GM03348 (cell line): Measurements from ENCODE around the gene PHYHD1.

Experiments
- DNase-seq: peaks from one replicate; pipeline ENCODE4 v3.0.0; 2012; ENCODE audit warnings: low spot score

Gene PHYHD1

GRCh38 chr9:128901379-128901778 lies 19.4 kb upstream of the PHYHD1 start:
- DNase-seq: no peak

DNA sequence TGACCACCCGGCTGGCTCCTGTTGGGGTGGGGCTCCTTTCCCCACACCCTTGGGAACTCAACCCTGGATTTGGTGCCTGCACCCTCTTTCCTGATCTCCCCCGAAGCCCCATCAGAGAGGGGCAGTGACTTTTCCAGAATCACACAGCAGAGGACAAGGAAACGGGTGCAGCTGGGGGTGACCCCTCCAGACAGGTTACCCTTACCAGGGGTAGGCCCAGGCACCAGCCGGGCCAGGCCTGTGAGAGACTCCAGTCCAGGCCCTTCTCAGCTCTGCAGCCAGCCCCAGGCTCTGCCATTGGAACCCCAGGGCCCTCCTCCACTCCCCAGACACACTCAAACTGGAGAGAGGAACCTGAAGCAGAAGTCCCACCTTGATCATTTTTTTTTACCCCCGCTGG lies 19.0 kb upstream of the PHYHD1 start:
- no peak for DNase-seq

DNA sequence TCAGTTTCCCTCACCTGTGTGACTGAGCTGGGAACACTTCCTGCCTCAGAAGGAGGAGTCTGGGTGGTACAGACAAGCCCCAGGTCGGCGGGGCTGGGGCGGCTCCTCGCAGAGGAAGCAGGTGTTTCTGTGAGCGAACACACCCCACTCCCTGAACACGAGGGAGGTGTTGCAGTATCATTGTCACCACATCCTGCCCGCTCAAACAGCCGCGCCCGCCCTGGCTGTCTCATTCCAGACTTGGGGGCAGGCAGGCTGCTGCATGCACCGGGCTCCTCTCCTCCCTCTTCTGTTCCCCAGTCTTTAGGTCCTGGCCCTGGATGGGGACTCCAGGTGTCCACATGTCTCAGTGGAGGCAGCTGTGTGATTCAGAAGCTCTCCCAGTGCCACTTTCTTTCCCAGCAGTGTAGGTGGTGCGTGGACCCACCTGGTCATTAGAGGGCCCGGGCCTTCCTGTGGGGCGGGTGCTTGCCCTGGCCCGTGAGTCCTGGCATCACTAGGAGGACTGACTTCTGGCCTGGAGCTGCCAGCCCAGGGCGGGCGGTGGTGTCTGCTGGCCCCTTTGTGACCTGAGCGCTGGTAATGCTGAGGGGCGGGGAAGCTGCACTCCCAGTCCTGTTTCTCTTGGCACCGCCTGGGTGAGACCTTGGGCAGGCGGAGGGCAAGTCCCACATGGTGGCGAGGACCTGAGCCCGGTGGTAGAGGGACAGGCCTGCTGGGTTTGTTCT lies 18.3 kb upstream of the PHYHD1 start:
- no peak for DNase-seq

- DNase-seq: no peak
These were observed 17.7 kb upstream of the PHYHD1 start for GRCh38 chr9:128903079-128903461.

- DNase-seq: no peak
These were observed 16.7 kb upstream of the PHYHD1 start for GRCh38 chr9:128903871-128904620.

DNA sequence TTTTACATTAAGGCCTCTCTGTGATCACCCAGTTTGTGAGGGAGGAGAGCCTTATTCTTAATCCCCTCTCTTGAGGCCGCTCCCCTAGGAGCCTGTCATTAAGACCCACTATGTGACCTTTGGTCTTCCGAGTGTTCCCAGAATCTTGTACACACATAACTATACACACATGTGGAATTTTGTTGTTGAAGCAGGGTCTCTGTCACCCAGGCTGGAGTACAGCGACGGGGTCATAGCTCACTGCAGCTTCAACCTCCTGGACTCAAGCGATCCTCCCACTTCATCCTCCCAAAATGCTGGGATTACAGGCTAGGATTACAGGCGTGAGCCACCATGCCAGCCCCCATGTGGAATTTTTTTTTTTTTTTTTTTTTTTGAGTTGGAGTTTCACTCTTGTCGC lies 14.8 kb upstream of the PHYHD1 start:
- DNase-seq: no peak

DNA sequence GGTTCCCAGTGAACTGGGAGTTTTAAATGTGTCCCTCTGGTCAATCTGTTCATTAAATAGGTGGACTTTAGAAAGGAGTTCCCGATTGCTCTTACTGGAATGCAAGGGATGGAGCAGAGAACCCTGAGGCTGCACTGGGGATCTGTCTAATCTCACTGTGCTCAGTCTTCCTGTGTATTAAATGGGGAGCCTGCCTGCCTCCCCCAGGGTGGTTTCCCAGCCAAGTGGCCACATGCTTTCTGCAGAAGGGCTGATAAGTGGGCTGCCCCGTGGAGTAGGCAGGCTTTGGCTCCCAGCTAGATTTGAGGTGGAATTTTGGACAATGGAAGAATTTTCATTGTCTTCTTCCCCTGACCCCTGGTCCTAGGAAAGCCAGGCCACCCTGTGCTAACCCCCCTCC lies 14.0 kb upstream of the PHYHD1 start:
- no peak for DNase-seq

DNA sequence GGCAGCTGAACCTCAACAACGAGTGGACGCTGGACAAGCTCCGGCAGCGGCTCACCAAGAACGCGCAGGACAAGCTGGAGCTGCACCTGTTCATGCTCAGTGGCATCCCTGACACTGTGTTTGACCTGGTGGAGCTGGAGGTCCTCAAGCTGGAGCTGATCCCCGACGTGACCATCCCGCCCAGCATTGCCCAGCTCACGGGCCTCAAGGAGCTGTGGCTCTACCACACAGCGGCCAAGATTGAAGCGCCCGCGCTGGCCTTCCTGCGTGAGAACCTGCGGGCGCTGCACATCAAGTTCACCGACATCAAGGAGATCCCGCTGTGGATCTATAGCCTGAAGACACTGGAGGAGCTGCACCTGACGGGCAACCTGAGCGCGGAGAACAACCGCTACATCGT lies 12.4 kb upstream of the PHYHD1 start:
- no peak for DNase-seq

DNA sequence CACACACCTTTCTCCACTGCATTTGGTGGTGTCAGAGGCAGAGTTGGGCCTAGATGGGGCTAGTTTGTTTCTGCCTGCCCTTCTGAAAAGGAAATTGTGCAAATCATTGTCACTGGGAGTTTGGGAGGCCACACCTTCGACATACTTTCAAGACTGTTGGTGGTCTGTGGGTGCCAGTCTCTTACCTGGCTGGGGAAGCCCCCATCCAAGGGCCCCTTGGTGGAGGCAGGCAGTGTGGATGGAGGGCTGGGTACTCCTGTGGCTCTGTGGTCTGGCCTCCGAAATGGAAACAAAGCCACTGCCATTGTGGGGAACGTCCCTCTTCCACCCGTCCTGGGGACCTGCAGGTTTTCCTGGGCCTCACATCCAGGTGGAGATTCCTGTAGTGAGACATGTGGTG lies 10.9 kb upstream of the PHYHD1 start:
- DNase-seq: no peak

DNA sequence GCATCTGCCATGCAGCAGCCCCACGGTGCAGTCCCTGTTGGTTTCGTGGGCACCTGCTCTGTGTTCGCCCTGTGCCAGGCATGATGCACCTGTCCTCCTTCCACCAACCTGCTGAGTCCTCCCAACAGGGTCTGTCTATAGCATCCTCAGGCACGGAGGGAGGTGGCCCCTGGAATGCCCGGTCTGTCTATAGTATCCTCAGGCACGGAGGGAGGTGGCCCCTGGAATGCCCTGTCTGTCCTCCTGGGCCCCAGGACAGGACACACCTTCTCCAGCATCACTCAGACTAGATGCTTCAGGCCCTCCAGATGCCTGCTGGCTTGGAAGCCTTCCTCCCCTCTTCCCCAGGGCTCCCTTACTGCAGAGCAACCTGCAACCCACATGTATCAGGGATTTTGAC lies 9.9 kb upstream of the PHYHD1 start:
- DNase-seq: no peak

DNA sequence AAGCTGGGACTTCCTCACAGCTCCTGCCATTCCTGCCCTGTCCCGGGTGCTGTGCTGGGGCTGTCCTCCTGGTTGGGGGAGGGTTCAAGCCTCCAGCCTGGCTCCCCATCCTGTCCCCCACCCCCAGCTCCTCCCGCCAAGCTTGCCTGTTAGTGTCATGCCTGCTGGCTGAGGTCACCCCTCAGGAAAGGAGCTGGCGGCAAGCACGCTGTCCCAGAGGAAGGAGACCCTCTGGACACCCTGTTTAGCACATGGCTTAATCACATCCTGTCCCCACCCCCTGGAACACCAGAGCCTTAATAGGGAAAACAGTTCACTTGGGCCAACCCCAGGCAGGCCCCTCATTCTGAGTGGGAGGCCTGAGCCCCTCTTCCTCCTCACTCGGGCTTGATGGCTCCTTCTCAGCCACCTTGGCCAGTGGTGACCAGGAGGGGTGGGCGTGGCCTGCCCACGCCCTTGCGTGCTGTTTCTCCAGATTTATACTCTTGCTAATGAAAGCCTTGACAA lies 9.2 kb upstream of the PHYHD1 start:
- DNase-seq: peak; percentile 76

GRCh38 chr9:128912270-128912853 lies 8.4 kb upstream of the PHYHD1 start:
- DNase-seq: peak; percentile 84

GRCh38 chr9:128913048-128913900 lies 7.5 kb upstream of the PHYHD1 start:
- DNase-seq: peak; percentile 54

GRCh38 chr9:128913995-128914772 lies 6.6 kb upstream of the PHYHD1 start:
- DNase-seq: no peak

DNA sequence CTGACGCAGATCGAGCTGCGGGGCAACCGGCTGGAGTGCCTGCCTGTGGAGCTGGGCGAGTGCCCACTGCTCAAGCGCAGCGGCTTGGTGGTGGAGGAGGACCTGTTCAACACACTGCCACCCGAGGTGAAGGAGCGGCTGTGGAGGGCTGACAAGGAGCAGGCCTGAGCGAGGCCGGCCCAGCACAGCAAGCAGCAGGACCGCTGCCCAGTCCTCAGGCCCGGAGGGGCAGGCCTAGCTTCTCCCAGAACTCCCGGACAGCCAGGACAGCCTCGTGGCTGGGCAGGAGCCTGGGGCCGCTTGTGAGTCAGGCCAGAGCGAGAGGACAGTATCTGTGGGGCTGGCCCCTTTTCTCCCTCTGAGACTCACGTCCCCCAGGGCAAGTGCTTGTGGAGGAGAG lies 4.6 kb upstream of the PHYHD1 start:
- no peak for DNase-seq

DNA sequence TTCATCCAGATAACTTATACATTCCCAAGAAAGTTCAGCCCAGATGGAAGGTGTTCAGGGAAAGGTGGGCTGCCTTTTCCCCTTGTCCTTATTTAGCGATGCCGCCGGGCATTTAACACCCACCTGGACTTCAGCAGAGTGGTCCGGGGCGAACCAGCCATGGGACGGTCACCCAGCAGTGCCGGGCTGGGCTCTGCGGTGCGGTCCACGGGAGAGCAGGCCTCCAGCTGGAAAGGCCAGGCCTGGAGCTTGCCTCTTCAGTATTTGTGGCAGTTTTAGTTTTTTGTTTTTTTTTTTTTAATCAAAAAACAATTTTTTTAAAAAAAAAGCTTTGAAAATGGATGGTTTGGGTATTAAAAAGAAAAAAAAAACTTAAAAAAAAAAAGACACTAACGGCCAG lies 4.0 kb upstream of the PHYHD1 start:
- DNase-seq: no peak

- DNase-seq: peak; percentile 92
These were observed 3.5 kb upstream of the PHYHD1 start for GRCh38 chr9:128917151-128917849.

- no peak for DNase-seq
These were observed 1.9 kb upstream of the PHYHD1 start for GRCh38 chr9:128918921-128919320.

GRCh38 chr9:128919402-128920089 lies 1.2 kb upstream of the PHYHD1 start:
- DNase-seq: no peak
